ENCODE data around the gene SPC25. TPM values are rescaled to one million over a fixed set of nuclear protein-coding genes. Genes with fewer than 3 reads are reported as not detected.

Gene SPC25
- total RNA-seq, 1 donor from 2014 or later = 60.0 TPM

GRCh38 chr2:168850846-168851245 is 39.4 kb downstream of the SPC25 start:
- no peaks in the 10 kb centered on the region for H3K27me3 ChIP-seq
- Mint-ChIP-seq H3K27ac (no peak overlapping the region), H3K9me3 (no peaks in the 10 kb centered on the region), H3K36me3 (peaks cover 24% of the 10 kb centered on the region), H3K4me3 (no peak overlapping the region), H3K4me1 (no peaks in the 10 kb centered on the region), H3K27me3 (ENCODE audit: insufficient read depth, low read depth) (peaks cover 4% of the 10 kb centered on the region)
- no peak for DNase-seq (ENCODE audit: low spot score)
- H3K4me2 ChIP-seq = no peak overlapping the region
- peaks cover 7% of the 10 kb centered on the region for H3K4me1 ChIP-seq
- no peaks in the 10 kb centered on the region for H3K79me2 ChIP-seq (ENCODE audit: low read depth)
- no peak overlapping the region for H3K9ac ChIP-seq
- no peaks in the 10 kb centered on the region for H3K36me3 ChIP-seq
- TF ChIP-seq EZH2 (IDR thresholded peaks at IDR 0.05) = no peak
- TF ChIP-seq EZH2phosphoT487 (IDR thresholded peaks at IDR 0.05) = no peak
- no peak for TF ChIP-seq CTCF (IDR thresholded peaks at IDR 0.05)
- H4K20me1 ChIP-seq (ENCODE audit: low read depth) = no peaks in the 10 kb centered on the region
- no peak overlapping the region for H3K4me3 ChIP-seq
- no peak overlapping the region for H3K27ac ChIP-seq
- H3F3A ChIP-seq (ENCODE audit: low read depth) = peaks cover 8% of the 10 kb centered on the region
- H3K9me3 ChIP-seq (ENCODE audit: low read depth) = no peaks in the 10 kb centered on the region
- H2AFZ ChIP-seq (replicated peaks) = no peak overlapping the region

- Histone ChIP-seq H3K4me3 (no peak overlapping the region), H3F3A (ENCODE audit: low read depth) (peaks cover 8% of the 10 kb centered on the region), H3K36me3 (no peaks in the 10 kb centered on the region), H3K4me2 (no peak overlapping the region), H4K20me1 (ENCODE audit: low read depth) (no peaks in the 10 kb centered on the region), H3K79me2 (ENCODE audit: low read depth) (no peaks in the 10 kb centered on the region), H3K9me3 (ENCODE audit: low read depth) (no peaks in the 10 kb centered on the region), H3K27ac (no peak overlapping the region), H3K4me1 (peaks cover 7% of the 10 kb centered on the region), H3K9ac (no peak overlapping the region), H3K27me3 (no peaks in the 10 kb centered on the region), H2AFZ (replicated peaks) (no peak overlapping the region)
- H3K9me3 Mint-ChIP-seq = no peaks in the 10 kb centered on the region
- H3K27ac Mint-ChIP-seq = no peak overlapping the region
- peak; percentile 43 for DNase-seq (ENCODE audit: low spot score)
- H3K4me3 Mint-ChIP-seq = no peak overlapping the region
- H3K27me3 Mint-ChIP-seq (ENCODE audit: insufficient read depth, low read depth) = peaks cover 4% of the 10 kb centered on the region
- peaks cover 19% of the 10 kb centered on the region for H3K36me3 Mint-ChIP-seq
- H3K4me1 Mint-ChIP-seq = no peaks in the 10 kb centered on the region
- no peak for TF ChIP-seq EZH2phosphoT487 (IDR thresholded peaks at IDR 0.05)
- peak; percentile 42 for TF ChIP-seq CTCF (IDR thresholded peaks at IDR 0.05)
These were observed 40.6 kb downstream of the SPC25 start for GRCh38 chr2:168849610-168850009.

GRCh38 chr2:168848225-168848624 is 42.0 kb downstream of the SPC25 start:
- H3K4me3 Mint-ChIP-seq = no peak overlapping the region
- peaks cover 4% of the 10 kb centered on the region for H3K27me3 Mint-ChIP-seq (ENCODE audit: insufficient read depth, low read depth)
- Histone ChIP-seq H3K27me3 (no peaks in the 10 kb centered on the region), H3K4me1 (peaks cover 7% of the 10 kb centered on the region), H3K4me2 (no peak overlapping the region), H2AFZ (replicated peaks) (no peak overlapping the region), H3F3A (ENCODE audit: low read depth) (peaks cover 8% of the 10 kb centered on the region), H3K27ac (no peak overlapping the region), H3K4me3 (no peak overlapping the region), H3K79me2 (ENCODE audit: low read depth) (no peaks in the 10 kb centered on the region), H3K9me3 (ENCODE audit: low read depth) (no peaks in the 10 kb centered on the region), H3K36me3 (no peaks in the 10 kb centered on the region), H3K9ac (no peak overlapping the region), H4K20me1 (ENCODE audit: low read depth) (no peaks in the 10 kb centered on the region)
- no peak overlapping the region for H3K27ac Mint-ChIP-seq
- no peaks in the 10 kb centered on the region for H3K9me3 Mint-ChIP-seq
- DNase-seq (ENCODE audit: low spot score) = peak; percentile 9
- TF ChIP-seq EZH2phosphoT487 (IDR thresholded peaks at IDR 0.05) (no peak), EZH2 (IDR thresholded peaks at IDR 0.05) (no peak), CTCF (IDR thresholded peaks at IDR 0.05) (no peak)
- H3K36me3 Mint-ChIP-seq = peaks cover 10% of the 10 kb centered on the region
- H3K4me1 Mint-ChIP-seq = no peaks in the 10 kb centered on the region
